ENCODE data around the gene CCNB1IP1. TPM values are rescaled to one million over a fixed set of nuclear protein-coding genes. Genes with fewer than 3 reads are reported as not detected.

Gene CCNB1IP1
- total RNA-seq, 2 experiments from 2014 or later: 79.0 to 82.7 TPM

DNA sequence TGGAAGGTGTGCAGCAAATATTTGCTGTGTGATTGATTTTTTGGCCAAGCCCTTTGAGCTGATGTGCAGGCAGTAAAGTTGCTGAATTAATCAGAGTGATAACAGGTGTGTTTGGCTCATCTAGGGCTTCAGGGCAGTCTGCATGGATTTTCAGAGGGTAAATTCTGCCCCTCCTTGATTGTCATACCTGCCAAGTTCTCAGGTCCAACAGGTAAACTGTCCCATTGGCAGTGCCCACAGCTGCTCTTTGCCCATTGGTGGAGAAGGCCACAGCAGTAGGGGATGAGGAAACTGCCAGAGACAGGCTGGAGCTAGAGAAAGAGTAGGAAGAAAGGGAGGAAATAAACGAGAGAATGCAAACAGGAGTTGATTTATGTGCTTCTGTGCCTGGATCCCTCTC, 46.7 kb upstream of the CCNB1IP1 start:
- H3K36me3 Mint-ChIP-seq (ENCODE audit: low read depth): peaks cover 40% of the 10 kb centered on the region
- CTCF ChIA-PET: no interaction called here

DNA sequence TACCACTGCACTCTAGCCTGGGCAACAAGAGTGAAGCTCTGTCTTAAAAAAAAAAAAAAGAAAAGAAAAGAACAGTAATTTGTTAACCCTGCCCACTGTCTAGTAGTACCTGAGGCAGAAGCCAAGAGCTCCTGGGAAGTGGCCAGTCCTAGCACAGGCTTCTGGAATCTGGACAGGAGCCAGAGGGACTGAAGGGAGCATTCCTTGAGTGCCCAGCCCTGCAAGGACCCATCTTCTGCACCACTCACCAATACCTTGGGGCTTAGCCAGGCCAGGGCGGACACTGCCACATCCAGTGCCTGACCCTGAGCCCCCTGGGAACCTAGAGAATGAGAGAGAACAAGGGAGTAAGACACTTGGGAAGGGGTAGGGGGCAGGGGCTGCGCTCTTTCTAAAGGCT, 44.1 kb upstream of the CCNB1IP1 start:
- no peak for ATAC-seq
- CTCF ChIA-PET: no interaction called here

More for the DNA sequence above, 46.7 kb upstream of the CCNB1IP1 start:
- ATAC-seq (no peak), DNase-seq (no peak)
- no peak overlapping the region for H3K27ac Mint-ChIP-seq
- H3K4me1 Mint-ChIP-seq (ENCODE audit: low read depth): peaks cover 5% of the 10 kb centered on the region
- TF ChIP-seq, protein P1, sequence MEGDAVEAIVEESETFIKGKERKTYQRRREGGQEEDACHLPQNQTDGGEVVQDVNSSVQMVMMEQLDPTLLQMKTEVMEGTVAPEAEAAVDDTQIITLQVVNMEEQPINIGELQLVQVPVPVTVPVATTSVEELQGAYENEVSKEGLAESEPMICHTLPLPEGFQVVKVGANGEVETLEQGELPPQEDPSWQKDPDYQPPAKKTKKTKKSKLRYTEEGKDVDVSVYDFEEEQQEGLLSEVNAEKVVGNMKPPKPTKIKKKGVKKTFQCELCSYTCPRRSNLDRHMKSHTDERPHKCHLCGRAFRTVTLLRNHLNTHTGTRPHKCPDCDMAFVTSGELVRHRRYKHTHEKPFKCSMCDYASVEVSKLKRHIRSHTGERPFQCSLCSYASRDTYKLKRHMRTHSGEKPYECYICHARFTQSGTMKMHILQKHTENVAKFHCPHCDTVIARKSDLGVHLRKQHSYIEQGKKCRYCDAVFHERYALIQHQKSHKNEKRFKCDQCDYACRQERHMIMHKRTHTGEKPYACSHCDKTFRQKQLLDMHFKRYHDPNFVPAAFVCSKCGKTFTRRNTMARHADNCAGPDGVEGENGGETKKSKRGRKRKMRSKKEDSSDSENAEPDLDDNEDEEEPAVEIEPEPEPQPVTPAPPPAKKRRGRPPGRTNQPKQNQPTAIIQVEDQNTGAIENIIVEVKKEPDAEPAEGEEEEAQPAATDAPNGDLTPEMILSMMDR (IDR thresholded peaks at IDR 0.05): no peak
- H3K4me3 Mint-ChIP-seq: no peak overlapping the region
- POLR2A ChIA-PET: no interaction called here
- no peaks in the 10 kb centered on the region for H3K9me3 Mint-ChIP-seq
- intact Hi-C loops (cut with micrococcal nuclease): no loop called here
- no peaks in the 10 kb centered on the region for H3K27me3 Mint-ChIP-seq

DNA sequence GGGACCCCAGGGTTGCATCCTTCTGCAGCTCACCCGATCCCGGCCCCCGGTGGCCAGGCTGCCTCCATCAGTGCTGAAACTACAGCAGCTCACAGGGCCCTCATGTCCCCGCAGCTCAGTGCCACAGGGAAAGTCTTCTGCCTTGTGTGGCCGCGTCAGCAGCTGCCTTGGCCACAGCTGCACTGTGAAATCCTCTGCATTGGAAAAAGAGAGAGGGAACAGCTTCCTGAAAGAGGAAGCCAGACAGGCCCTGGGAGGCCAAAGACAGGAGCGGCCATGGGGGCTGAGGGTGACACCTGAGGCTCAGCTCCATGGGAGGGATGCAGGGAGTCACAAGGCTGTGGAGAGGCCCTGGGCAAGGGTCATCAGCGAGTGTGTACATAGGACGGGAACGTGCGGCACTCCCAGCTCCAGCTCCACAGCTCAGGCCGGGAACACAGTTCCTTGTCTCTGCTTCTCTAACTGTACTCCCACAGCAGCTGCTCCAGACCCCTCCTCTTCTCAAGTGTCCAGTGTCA, 43.1 kb upstream of the CCNB1IP1 start:
- CTCF ChIA-PET: interaction anchor here (1.0 kb wide), 3 partner anchors 9 to 20 kb away, joined by 3 to 4 read pairs (median 4); no protein-coding TSS in a partner anchor
- Mint-ChIP-seq H3K4me3 (no peak overlapping the region), H3K9me3 (no peaks in the 10 kb centered on the region), H3K36me3 (ENCODE audit: low read depth) (peaks cover 39% of the 10 kb centered on the region), H3K27ac (no peak overlapping the region), H3K27me3 (no peaks in the 10 kb centered on the region), H3K4me1 (ENCODE audit: low read depth) (peaks cover 5% of the 10 kb centered on the region)
- intact Hi-C loops (cut with micrococcal nuclease): no loop called here
- no peak for ATAC-seq
- no peak for DNase-seq
- TF ChIP-seq, protein P1 (IDR thresholded peaks at IDR 0.05): no peak
- POLR2A ChIA-PET: interaction anchor here (1.0 kb wide), 2 partner anchors 10 to 24 kb away, joined by 3 read pairs; no protein-coding TSS in a partner anchor

More for the DNA sequence above, 44.1 kb upstream of the CCNB1IP1 start:
- no peak for DNase-seq
- H3K27me3 Mint-ChIP-seq: no peaks in the 10 kb centered on the region
- TF ChIP-seq, protein P1 (IDR thresholded peaks at IDR 0.05): no peak
- intact Hi-C loops (cut with micrococcal nuclease): no loop called here
- no peak overlapping the region for H3K27ac Mint-ChIP-seq
- H3K9me3 Mint-ChIP-seq: no peaks in the 10 kb centered on the region
- peaks cover 38% of the 10 kb centered on the region for H3K36me3 Mint-ChIP-seq (ENCODE audit: low read depth)
- POLR2A ChIA-PET: interaction anchor here (1.1 kb wide), 1 partner anchor 26 kb away, joined by 3 read pairs; no protein-coding TSS in a partner anchor
- H3K4me1 Mint-ChIP-seq (ENCODE audit: low read depth): peaks cover 5% of the 10 kb centered on the region
- H3K4me3 Mint-ChIP-seq: no peak overlapping the region

DNA sequence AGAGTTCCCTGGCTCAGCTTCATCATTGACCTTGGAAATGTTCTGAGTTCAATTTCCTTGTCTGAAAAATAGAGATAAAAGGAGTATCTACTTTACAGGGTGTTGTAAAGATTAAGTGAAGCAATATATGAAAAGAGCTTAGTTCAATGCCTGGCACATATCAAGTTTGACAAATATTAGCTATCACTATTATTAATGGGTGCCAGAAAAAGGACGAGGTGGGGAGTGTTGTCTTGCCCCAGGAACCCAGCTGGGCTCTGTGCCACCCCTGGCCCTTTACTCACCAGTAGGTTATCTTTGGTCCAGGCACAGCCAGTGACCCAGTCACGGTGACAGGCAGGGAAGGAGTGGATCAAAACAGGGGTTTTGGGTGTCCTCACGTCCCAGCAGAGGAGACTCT, 42.4 kb upstream of the CCNB1IP1 start:
- Mint-ChIP-seq H3K36me3 (ENCODE audit: low read depth) (peaks cover 33% of the 10 kb centered on the region), H3K27ac (no peak overlapping the region), H3K27me3 (no peaks in the 10 kb centered on the region), H3K9me3 (no peaks in the 10 kb centered on the region), H3K4me1 (ENCODE audit: low read depth) (no peaks in the 10 kb centered on the region), H3K4me3 (no peak overlapping the region)
- intact Hi-C loops (cut with micrococcal nuclease): no loop called here
- TF ChIP-seq, protein P1 (IDR thresholded peaks at IDR 0.05): no peak
- ChIA-PET POLR2A (interaction anchor here (0.9 to 1.0 kb wide), 3 partner anchors 10 to 23 kb away, joined by 3 read pairs; no protein-coding TSS in a partner anchor), CTCF (interaction anchor here (1.0 kb wide), 3 partner anchors 10 to 21 kb away, joined by 3 to 4 read pairs (median 4); no protein-coding TSS in a partner anchor)
- DNase-seq (no peak), ATAC-seq (no peak)

DNA sequence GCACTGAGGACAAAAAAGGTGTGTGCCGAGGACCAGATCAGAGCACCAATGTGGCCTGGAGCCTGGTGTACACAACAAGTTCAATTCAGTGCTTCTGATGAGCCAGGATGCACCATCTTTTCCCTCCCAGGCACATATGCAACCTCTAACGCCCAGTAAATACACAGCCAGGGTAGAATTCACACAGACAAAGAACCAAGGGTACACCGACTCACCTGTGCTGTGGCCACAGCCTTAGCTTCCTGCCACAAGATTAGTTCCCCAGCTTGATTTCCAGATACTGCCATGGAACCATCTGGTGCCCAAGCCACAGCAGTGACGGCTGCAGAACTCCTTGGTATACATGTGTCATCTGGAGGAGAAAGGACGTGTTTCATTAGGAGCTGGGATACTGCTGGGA, 39.7 kb upstream of the CCNB1IP1 start:
- ATAC-seq: no peak
- TF ChIP-seq, protein P1 (IDR thresholded peaks at IDR 0.05): no peak
- Mint-ChIP-seq H3K4me3 (no peak overlapping the region), H3K36me3 (ENCODE audit: low read depth) (peaks cover 49% of the 10 kb centered on the region), H3K9me3 (no peaks in the 10 kb centered on the region), H3K4me1 (ENCODE audit: low read depth) (peaks cover 5% of the 10 kb centered on the region), H3K27ac (peak overlapping the region; percentile 16), H3K27me3 (no peaks in the 10 kb centered on the region)
- ChIA-PET CTCF (no interaction called here), POLR2A (no interaction called here)
- intact Hi-C loops (cut with micrococcal nuclease): no loop called here
- DNase-seq: no peak
